Stimulated activated CD4-positive, alpha-beta T cell treated with anti-CD3 and anti-CD28 coated beads, Interleukin-1b, Interleukin-23, amount 100 ng/mL, for 4 hours (primary cell): ENCODE measurements around the gene TMEM108.

Source experiments
- DNase-seq, 2 donors: peaks; one replicate each; pipeline ENCODE4 v3.0.0-alpha.2; 2020; ENCODE audit warnings: low read depth in 2 of 2

The TMEM108 gene

GRCh38 chr3:133054586-133054985 lies 16.4 kb downstream of the TMEM108 start:
- DNase-seq, result no peak

GRCh38 chr3:133055339-133055738 lies 17.1 kb downstream of the TMEM108 start:
- DNase-seq, result no peak

GRCh38 chr3:133058243-133058642 lies 20.1 kb downstream of the TMEM108 start:
- no peak for DNase-seq

GRCh38 chr3:133058831-133059230 lies 20.6 kb downstream of the TMEM108 start:
- DNase-seq, result no peak

GRCh38 chr3:133065193-133065961 lies 27.2 kb downstream of the TMEM108 start:
- no peak for DNase-seq

GRCh38 chr3:133066026-133066425 lies 27.8 kb downstream of the TMEM108 start:
- no peak for DNase-seq

GRCh38 chr3:133069556-133070286 lies 31.5 kb downstream of the TMEM108 start:
- no peak for DNase-seq

- no peak for DNase-seq
These were observed 36.8 kb downstream of the TMEM108 start for GRCh38 chr3:133074977-133075376.

- no peak for DNase-seq
These were observed 39.5 kb downstream of the TMEM108 start for GRCh38 chr3:133077688-133078087.

GRCh38 chr3:133079621-133080020 lies 41.4 kb downstream of the TMEM108 start:
- no peak for DNase-seq

GRCh38 chr3:133081016-133081415 lies 42.8 kb downstream of the TMEM108 start:
- DNase-seq, result no peak

GRCh38 chr3:133083395-133083794 lies 45.2 kb downstream of the TMEM108 start:
- no peak for DNase-seq

- no peak for DNase-seq
These were observed 51.8 kb downstream of the TMEM108 start for GRCh38 chr3:133089906-133090485.

GRCh38 chr3:133092681-133093080 lies 54.5 kb downstream of the TMEM108 start:
- no peak for DNase-seq

GRCh38 chr3:133093366-133093765 lies 55.2 kb downstream of the TMEM108 start:
- DNase-seq, result no peak

- no peak for DNase-seq
These were observed 58.9 kb downstream of the TMEM108 start for GRCh38 chr3:133096900-133097613.

- no peak for DNase-seq
These were observed 65.5 kb downstream of the TMEM108 start for GRCh38 chr3:133103706-133104105.

GRCh38 chr3:133106169-133106568 lies 68.0 kb downstream of the TMEM108 start:
- DNase-seq, result no peak

GRCh38 chr3:133112666-133113065 lies 74.5 kb downstream of the TMEM108 start:
- DNase-seq, result no peak

GRCh38 chr3:133113526-133113925 lies 75.3 kb downstream of the TMEM108 start:
- no peak for DNase-seq

GRCh38 chr3:133113927-133114597 lies 75.9 kb downstream of the TMEM108 start:
- DNase-seq, result no peak

GRCh38 chr3:133115176-133115575 lies 77.0 kb downstream of the TMEM108 start:
- no peak for DNase-seq
